ENCODE results near the gene NR1H4. TPM values are rescaled to one million over a fixed set of nuclear protein-coding genes. Genes with fewer than 3 reads are reported as not detected.

The NR1H4 gene
- total and polyA plus RNA-seq, 2 of the 13 experiments (the other 11 are each of a cell fraction or from before 2014, with no cell fraction given) = 27.3 to 114 TPM

DNA sequence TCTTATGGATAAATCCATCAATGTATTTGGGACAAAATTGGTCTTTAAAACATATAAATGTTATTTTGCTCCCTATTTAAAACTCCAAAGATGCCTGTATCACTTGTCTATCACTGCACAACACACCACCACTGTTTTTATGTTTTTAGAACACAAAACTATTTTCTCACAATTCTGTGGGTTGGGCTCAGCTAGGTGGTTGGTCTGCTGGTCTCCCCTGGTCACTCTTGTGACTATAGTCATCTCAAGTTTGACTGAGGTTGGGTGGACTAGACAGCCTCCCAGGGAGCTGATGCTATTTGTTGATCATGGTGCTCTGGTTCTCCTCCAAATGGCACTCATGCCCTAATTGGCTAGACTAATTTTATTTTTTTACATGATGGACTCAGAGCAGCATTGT lies 39.5 kb upstream of the NR1H4 start (continued):
- TF ChIP-seq, protein P1, sequence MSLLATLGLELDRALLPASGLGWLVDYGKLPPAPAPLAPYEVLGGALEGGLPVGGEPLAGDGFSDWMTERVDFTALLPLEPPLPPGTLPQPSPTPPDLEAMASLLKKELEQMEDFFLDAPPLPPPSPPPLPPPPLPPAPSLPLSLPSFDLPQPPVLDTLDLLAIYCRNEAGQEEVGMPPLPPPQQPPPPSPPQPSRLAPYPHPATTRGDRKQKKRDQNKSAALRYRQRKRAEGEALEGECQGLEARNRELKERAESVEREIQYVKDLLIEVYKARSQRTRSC (CRISPR knock-in tag; IDR thresholded peaks at IDR 0.05; ENCODE audit: low read depth) = no peak

DNA sequence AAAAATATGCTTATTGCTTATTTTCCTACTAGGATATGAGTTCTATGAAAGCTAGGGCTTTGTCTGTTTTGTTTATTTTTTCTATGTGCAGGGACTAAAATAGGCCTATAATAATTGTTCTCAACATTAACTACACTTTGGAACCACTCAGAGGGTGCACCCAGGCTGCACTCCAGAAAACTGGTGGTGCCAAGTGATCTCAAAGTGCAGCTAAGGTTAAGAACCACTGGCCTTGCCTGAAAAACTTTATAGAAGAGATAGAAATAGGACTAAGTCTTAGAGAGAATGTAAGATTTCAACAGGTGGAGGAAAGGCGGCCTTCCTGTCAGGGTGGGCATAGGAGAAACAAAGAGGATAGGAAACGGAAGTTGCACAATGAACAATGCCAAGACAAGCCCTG lies 37.7 kb upstream of the NR1H4 start:
- Histone ChIP-seq H3K79me2 (ENCODE audit: insufficient read depth, low read length) (no peaks in the 10 kb centered on the region), H3K27ac (ENCODE audit: extremely low read length, insufficient read depth, low read length) (peak overlapping the region; percentile 81), H4K20me1 (ENCODE audit: insufficient read depth, low read length) (no peaks in the 10 kb centered on the region), H3K9ac (ENCODE audit: insufficient read depth, low read depth, low read length) (no peak overlapping the region), H2AFZ (ENCODE audit: low read length) (no peak overlapping the region), H3K4me3 (replicated peaks in 1 of 3; ENCODE audit: insufficient read depth in 1 of 3, low read depth in 2 of 3, low read length in 3 of 3) (no peak overlapping the region), H3K27me3 (ENCODE audit: control insufficient read depth in 1 of 2, insufficient read depth in 2 of 2, low read length in 2 of 2) (no peaks in the 10 kb centered on the region; a peak in 1 of 5 replicates), H3K4me1 (ENCODE audit: insufficient read depth, low read length) (peaks cover 54% of the 10 kb centered on the region), H3K4me2 (ENCODE audit: low read depth, low read length) (no peak overlapping the region), H3K9me3 (ENCODE audit: low read length) (no peaks in the 10 kb centered on the region), H3K36me3 (replicated peaks in 1 of 2; ENCODE audit: control insufficient read depth in 1 of 2, insufficient read depth in 2 of 2, low read length in 2 of 2) (no peaks in the 10 kb centered on the region)
- ChIA-PET CTCF (ENCODE audit: low intra/inter-chr PET ratio, low total read pairs) (no interaction called here), POLR2A (interaction anchor here (2.0 to 4.3 kb wide), 2 partner anchors 31 to 40 kb away, joined by 6 to 50 read pairs; no protein-coding TSS in a partner anchor)
- TF ChIP-seq, protein P2, sequence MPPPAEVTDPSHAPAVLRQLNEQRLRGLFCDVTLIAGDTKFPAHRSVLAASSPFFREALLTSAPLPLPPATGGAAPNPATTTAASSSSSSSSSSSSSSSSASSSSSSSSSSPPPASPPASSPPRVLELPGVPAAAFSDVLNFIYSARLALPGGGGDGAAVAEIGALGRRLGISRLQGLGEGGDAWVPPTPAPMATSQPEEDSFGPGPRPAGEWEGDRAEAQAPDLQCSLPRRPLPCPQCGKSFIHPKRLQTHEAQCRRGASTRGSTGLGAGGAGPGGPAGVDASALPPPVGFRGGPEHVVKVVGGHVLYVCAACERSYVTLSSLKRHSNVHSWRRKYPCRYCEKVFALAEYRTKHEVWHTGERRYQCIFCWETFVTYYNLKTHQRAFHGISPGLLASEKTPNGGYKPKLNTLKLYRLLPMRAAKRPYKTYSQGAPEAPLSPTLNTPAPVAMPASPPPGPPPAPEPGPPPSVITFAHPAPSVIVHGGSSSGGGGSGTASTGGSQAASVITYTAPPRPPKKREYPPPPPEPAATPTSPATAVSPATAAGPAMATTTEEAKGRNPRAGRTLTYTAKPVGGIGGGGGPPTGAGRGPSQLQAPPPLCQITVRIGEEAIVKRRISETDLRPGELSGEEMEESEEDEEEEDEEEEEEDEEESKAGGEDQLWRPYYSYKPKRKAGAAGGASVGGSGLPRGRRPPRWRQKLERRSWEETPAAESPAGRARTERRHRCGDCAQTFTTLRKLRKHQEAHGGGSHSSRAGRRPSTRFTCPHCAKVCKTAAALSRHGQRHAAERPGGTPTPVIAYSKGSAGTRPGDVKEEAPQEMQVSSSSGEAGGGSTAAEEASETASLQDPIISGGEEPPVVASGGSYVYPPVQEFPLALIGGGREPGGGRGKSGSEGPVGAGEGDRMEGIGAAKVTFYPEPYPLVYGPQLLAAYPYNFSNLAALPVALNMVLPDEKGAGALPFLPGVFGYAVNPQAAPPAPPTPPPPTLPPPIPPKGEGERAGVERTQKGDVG (CRISPR knock-in tag; IDR thresholded peaks at IDR 0.05; ENCODE audit: borderline replicate concordance) = no peak
- 97% methylated on average over 2 of the region's 2 CpGs for WGBS (ENCODE audit: low lambda C conversion rate)
- FAIRE-seq (no peak), DNase-seq (ENCODE audit: low spot score) (no peak), ATAC-seq (no peak)
- intact Hi-C loops (cut with micrococcal nuclease; ENCODE audit: unreplicated experiment) = loop anchor here (2.0 kb wide), 1 partner anchor 25 kb away; no protein-coding TSS in a partner anchor
- no TSS peak for BruUV-seq (replicated peaks)
- in situ Hi-C loops (cut with HindIII; ENCODE audit: extremely low pct_ligation_motif_present, low pct_unique_long_range_greater_than_20kb) = no loop called here
